Pancreas (tissue), 10 donors: ENCODE measurements around the gene OR8D4. TPM values are rescaled to one million over a fixed set of nuclear protein-coding genes. Genes with fewer than 3 reads are reported as not detected.

Source experiments
- ATAC-seq, 4 donors: fragments of 200-7000 bp; cut with Tn5 transposase; one replicate each; pipeline versions ENCODE4 v1.8.0 to v1.9.1; 2020; ENCODE audit warnings: mild to moderate bottlenecking in 4 of 4, moderate library complexity in 4 of 4
- DNase-seq, 6 donors: peaks; one replicate each; pipeline ENCODE4 v3.0.0-alpha.2; 2020
- FAIRE-seq: peaks from 2 replicates; lab custom pipeline; 2012; peaks lifted over from hg19 to GRCh38; lab: Jason Lieb, UNC
- H3K27ac ChIP-seq, 4 donors: fragments of 200-600 bp; sonication (generic); 1 replicate in 3 of 4; 2 replicates in 1 of 4; pipeline versions ENCODE4 v1.5.0 to v1.8.0; 2020
- H3K27me3 ChIP-seq, 4 donors: fragments of 200-600 bp; one replicate each; pipeline ENCODE4 v1.8.0; 2021
- H3K36me3 ChIP-seq, 3 donors: fragments of 200-600 bp; sonication (generic) in 1 of 3; one replicate each; pipeline versions ENCODE4 v1.5.0 to v1.8.0; 2020 to 2021
- H3K4me1 ChIP-seq, 3 donors: fragments of 200-600 bp; one replicate each; pipeline ENCODE4 v1.8.0; 2021
- H3K4me3 ChIP-seq, 4 donors: fragments of 200-600 bp; sonication (generic) in 2 of 4; one replicate each; pipeline versions ENCODE4 v1.5.0 to v1.8.0; 2020 to 2021
- H3K9me3 ChIP-seq, 4 donors: fragments of 200-600 bp; one replicate each; pipeline ENCODE4 v1.8.0; 2021
- WGBS, 2 donors: extraction: QIAGEN DNeasy Blood & Tissue Kit; methylation state at CpG; one replicate each; pipeline ENCODE4 v1.1.7; 2013; 5-methylcytosine and 5-hydroxymethylcytosine counted together
- intact Hi-C, 3 donors: fragments of 100-400 bp; cut with DNase I; formaldehyde crosslinking; loops; one replicate each; pipeline versions ENCODE4 v1.11.1 to v1.14.2; 2022
- polyA plus RNA-seq, 2 donors: library from polyadenylated mRNA; stranded (reverse); fragments of 200-250 nt; gene quantifications; one replicate each; pipeline ENCODE4 v1.2.3, GENCODE V29; 2013
- total RNA-seq, 6 donors: library from RNA; stranded (reverse); fragmentation: NEBNext Ultra II Directional in 4 of 6; extraction: Animal tissue kit (Norgen Biotek cat#: 25700) in 4 of 6; gene quantifications; one replicate each; pipeline versions ENCODE4 v1.2.1 to v1.2.4, GENCODE V29; 2021 to 2023
- TF ChIP-seq, protein P1 (sequence below), 4 donors: fragments of 200-600 bp; sonication (generic) in 3 of 4; IDR thresholded peaks; one replicate each; pipeline versions ENCODE4 v1.5.0 to v1.8.0; 2021; ENCODE audit warnings: antibody characterized with exemption in 4 of 4
- donor health status: healthy with polysubstance abuse.
- donor health status: DM: no; HTN: no; CAD: no; lungs with moderate emphysema.
- donor health status: DM: no; HTN: no; CAD: no.
- donor health status: control.
- donor health status: control.
- donor health status: Bipolar disorder and iron deficiency.
- donor health status: DM: yes; HTN: yes; CAD: no.
- donor health status: DM: no; HTN: no; CAD: no.
- donor health status: DM: no; HTN: no; CAD: no.
- donor health status: DM: yes; HTN: yes; CAD: no.

The OR8D4 gene
- total and polyA plus RNA-seq, 8 donors: 0.16 to 2.8 (median 1.4) TPM; not detected in 1

DNA sequence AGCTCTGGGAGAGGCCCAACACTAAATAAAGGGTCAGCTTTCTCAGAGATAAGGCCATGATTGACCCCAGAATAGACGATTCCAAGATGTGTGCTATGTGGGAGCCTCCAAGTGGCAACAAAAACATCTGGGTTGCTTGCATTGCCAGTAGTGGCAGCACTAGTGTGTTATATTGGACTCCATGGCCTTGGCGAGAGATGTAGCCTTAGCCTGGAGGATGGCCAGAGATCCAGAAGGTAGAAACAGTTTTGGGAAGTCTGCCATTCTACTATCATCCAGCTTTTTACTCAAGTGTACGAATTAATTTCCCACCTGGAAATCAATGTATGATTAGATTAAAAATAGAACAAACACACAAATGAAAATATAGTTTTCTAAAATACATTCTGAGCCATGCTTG is 3.0 kb downstream of the OR8D4 start:
- TF ChIP-seq, protein P1, sequence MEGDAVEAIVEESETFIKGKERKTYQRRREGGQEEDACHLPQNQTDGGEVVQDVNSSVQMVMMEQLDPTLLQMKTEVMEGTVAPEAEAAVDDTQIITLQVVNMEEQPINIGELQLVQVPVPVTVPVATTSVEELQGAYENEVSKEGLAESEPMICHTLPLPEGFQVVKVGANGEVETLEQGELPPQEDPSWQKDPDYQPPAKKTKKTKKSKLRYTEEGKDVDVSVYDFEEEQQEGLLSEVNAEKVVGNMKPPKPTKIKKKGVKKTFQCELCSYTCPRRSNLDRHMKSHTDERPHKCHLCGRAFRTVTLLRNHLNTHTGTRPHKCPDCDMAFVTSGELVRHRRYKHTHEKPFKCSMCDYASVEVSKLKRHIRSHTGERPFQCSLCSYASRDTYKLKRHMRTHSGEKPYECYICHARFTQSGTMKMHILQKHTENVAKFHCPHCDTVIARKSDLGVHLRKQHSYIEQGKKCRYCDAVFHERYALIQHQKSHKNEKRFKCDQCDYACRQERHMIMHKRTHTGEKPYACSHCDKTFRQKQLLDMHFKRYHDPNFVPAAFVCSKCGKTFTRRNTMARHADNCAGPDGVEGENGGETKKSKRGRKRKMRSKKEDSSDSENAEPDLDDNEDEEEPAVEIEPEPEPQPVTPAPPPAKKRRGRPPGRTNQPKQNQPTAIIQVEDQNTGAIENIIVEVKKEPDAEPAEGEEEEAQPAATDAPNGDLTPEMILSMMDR (IDR thresholded peaks at IDR 0.05): no peak
- Histone ChIP-seq H3K27me3 (no peaks in the 10 kb centered on the region), H3K36me3 (no peaks in the 10 kb centered on the region), H3K27ac (no peak overlapping the region), H3K4me1 (no peaks in the 10 kb centered on the region), H3K9me3 (no peaks in the 10 kb centered on the region), H3K4me3 (no peak overlapping the region)
- DNase-seq: peak in 3 of 6 donors; percentile 19 to 30 (median 22)
- no peak for FAIRE-seq
- intact Hi-C loops: no loop called here
- peak; percentile 52 to 84 (median 72) for ATAC-seq
- WGBS, 2 donors: 17 to 27% methylated on average over 3 of the region's 3 CpGs

DNA sequence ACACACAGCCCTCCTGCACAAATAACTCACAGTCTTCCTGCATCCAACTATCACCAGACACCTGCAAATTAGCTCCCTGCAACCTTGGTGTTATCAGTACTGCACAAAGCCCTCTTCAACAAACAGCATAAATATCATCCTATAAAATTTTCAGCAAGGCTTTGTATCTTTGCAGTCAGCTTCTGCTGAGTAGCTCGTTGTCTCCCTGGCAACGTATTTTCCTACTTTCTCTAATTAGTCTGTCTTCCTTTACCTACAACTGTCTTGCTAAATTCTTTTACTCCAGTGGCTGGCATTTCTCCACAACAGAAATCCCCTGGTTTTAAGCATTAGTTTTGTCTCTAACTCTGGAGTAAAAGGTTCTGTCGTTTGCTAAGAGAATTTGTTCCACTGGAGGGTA is 3.9 kb downstream of the OR8D4 start:
- TF ChIP-seq, protein P1 (IDR thresholded peaks at IDR 0.05): no peak
- no peak for ATAC-seq
- H3K27me3 ChIP-seq: no peaks in the 10 kb centered on the region
- H3K9me3 ChIP-seq: no peaks in the 10 kb centered on the region
- H3K36me3 ChIP-seq: no peaks in the 10 kb centered on the region
- intact Hi-C loops: no loop called here
- H3K4me1 ChIP-seq: no peaks in the 10 kb centered on the region
- H3K27ac ChIP-seq: no peak overlapping the region
- no peak overlapping the region for H3K4me3 ChIP-seq
- 57 to 64% methylated on average over 3 of the region's 3 CpGs for WGBS, 2 donors
- no peak for FAIRE-seq
- no peak for DNase-seq

DNA sequence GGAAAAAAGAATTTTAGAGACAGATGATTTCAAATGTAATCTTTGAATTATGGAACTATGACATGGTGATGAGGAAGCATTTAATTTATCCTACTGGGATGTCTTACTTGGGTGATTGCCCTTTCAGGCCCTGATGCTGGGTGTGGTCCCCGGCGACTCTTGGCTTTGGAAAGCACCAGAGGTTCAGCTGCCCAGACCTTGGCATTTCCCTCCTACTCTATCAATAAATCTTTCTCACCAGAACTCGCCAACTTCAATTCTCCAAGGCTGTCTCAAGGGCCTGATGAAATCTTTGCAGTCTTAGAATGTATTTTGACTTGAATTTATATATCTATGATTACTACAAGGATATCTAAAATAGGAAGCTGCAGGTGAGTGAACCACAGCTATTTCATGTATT is 19.0 kb downstream of the OR8D4 start:
- TF ChIP-seq, protein P1 (IDR thresholded peaks at IDR 0.05): no peak
- no peaks in the 10 kb centered on the region for H3K36me3 ChIP-seq
- intact Hi-C loops: no loop called here
- DNase-seq (no peak), FAIRE-seq (no peak), ATAC-seq (peak in 3 of 4 donors; percentile 40 to 66 (median 57))
- no peaks in the 10 kb centered on the region for H3K4me1 ChIP-seq
- no peaks in the 10 kb centered on the region for H3K9me3 ChIP-seq
- no peaks in the 10 kb centered on the region for H3K27me3 ChIP-seq
- 43 to 44% methylated on average over 3 of the region's 3 CpGs for WGBS, 2 donors
- no peak overlapping the region for H3K27ac ChIP-seq
- H3K4me3 ChIP-seq: no peak overlapping the region

DNA sequence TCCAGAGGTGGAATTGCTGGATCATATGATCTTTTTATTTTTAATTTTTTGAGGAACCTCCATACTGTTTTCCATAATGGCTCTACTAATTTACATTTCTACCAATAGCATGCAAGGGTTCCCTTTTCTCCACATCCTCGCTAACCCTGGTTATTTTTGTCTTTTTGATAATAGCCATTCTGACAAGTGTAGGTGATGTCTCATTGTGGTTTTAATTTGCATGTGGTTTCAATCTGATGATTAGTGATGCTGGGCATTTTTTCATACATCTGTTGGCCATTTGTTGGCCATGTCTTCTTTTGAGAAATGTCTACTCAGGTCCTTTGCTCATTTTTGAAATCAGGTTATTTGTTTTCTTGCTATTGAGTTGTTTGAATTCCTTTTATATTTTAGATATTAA is 22.1 kb downstream of the OR8D4 start:
- H3K27ac ChIP-seq: no peak overlapping the region
- no peaks in the 10 kb centered on the region for H3K4me1 ChIP-seq
- ATAC-seq: no peak
- TF ChIP-seq, protein P1 (IDR thresholded peaks at IDR 0.05): no peak
- H3K36me3 ChIP-seq: no peaks in the 10 kb centered on the region
- no peak for DNase-seq
- no peaks in the 10 kb centered on the region for H3K9me3 ChIP-seq
- no peak overlapping the region for H3K4me3 ChIP-seq
- FAIRE-seq: no peak
- no peaks in the 10 kb centered on the region for H3K27me3 ChIP-seq
- intact Hi-C loops: no loop called here
- WGBS, 2 donors: 95 to 97% methylated on average over 1 of the region's 1 CpG

DNA sequence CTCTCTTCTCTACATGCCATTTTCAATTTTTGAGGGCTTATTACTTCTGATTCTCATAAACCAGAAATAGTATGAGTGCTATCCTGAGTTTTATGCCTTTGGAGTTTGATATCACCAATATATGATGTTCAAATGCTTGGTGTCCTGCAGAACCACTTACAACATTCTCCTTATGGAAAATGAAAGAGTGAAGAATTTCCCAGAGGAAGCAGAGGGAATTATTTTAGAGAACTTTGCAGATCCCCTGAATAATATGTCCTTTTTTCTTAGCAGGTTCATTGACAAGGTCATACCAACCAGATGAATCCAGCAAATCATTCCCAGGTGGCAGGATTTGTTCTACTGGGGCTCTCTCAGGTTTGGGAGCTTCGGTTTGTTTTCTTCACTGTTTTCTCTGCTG is 37.4 kb downstream of the OR8D4 start, which contains the start of gene OR4D5:
OR4D5 (plus strand) TSS at position 301 of the 400 bp plus-strand sequence; CDS start at position 301, 0 bp downstream.
- intact Hi-C loops: no loop called here
- Histone ChIP-seq H3K4me1 (peaks cover under 1 to 5% (median 2%) of the 10 kb centered on the region in 3 donors), H3K9me3 (no peaks in the 10 kb centered on the region), H3K4me3 (no peak within 1 kb of the TSS), H3K27ac (no peak within 1 kb of the TSS), H3K27me3 (no peaks in the 10 kb centered on the region), H3K36me3 (no peaks in the 10 kb centered on the region)
- FAIRE-seq (no peak), DNase-seq (no peak), ATAC-seq (no peak)
- WGBS, 2 donors: 91 to 100% methylated on average over 1 of the region's 1 CpG
- TF ChIP-seq, protein P1 (IDR thresholded peaks at IDR 0.05): no peak
